ENCODE measurements around the gene EXOC4.

Gene EXOC4

DNA sequence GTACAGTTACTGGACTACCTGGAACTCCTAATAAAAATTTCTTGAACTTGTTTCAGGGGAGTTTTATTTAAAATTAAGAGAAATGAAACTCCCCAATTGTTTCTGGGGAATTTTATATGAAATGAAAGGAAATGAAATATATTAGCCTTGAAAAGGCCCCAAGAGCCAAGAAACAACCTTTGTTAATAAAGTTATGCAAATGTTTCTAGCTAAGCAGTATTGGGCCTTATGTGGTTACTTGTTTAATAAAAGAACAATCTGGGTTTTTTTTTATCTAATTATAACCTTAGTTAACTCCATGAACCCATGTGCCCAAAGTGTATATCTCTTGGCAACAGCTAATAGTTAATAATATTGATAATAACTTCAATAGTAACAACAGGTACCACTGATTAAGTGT lies 222.8 kb downstream of the EXOC4 start:
- Histone ChIP-seq H3K27ac (ENCODE audit: low read depth, low read length) (no peak overlapping the region), H3K27me3 (ENCODE audit: control insufficient read depth in 1 of 2, insufficient read depth in 2 of 2, low read length in 2 of 2) (no peaks in the 10 kb centered on the region), H3K4me3 (ENCODE audit: low read depth in 1 of 2, low read length in 2 of 2) (no peak overlapping the region), H3K36me3 (ENCODE audit: insufficient read depth, low read length) (no peaks in the 10 kb centered on the region), H3K9ac (ENCODE audit: low read length) (no peak overlapping the region), H3K4me1 (ENCODE audit: insufficient read depth, low read length) (no peaks in the 10 kb centered on the region), H3K9me3 (ENCODE audit: low read length) (no peaks in the 10 kb centered on the region)

GRCh38 chr7:133477791-133478190 lies 224.9 kb downstream of the EXOC4 start:
- H3K9me3 ChIP-seq (ENCODE audit: low read length) = no peaks in the 10 kb centered on the region
- no peaks in the 10 kb centered on the region for H3K4me1 ChIP-seq (ENCODE audit: insufficient read depth, low read length)
- no peak overlapping the region for H3K9ac ChIP-seq (ENCODE audit: low read length)
- no peak overlapping the region for H3K27ac ChIP-seq (ENCODE audit: low read depth, low read length)
- H3K4me3 ChIP-seq (ENCODE audit: low read depth in 1 of 2, low read length in 2 of 2) = no peak overlapping the region
- H3K27me3 ChIP-seq (ENCODE audit: control insufficient read depth in 1 of 2, insufficient read depth in 2 of 2, low read length in 2 of 2) = no peaks in the 10 kb centered on the region
- H3K36me3 ChIP-seq (ENCODE audit: insufficient read depth, low read length) = no peaks in the 10 kb centered on the region

DNA sequence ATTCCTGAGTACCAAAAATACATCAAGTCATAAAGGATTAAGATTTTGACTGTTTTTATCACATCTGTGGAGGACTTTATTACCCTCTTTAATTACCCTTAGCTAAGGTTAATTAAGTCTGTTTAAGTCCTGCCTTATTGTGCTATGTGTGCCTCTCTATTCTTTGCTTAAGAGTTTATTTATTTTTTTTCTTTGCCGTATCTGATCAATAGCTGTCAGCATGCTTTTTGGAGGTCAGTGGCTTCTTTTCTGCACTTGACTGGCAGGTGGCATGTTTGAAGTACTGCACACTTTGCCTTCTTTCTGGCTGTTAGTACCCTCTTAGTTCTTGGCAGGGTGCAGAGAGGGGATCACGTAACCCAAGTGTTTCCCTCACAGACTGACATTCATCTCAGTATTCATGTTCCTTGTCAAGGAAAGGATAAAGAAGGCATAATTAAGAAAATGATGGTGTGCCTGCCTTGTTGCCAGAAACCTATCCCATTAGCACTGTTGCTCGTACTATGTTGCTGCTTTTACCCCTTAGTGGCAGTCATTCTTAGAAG lies 225.8 kb downstream of the EXOC4 start:
- Histone ChIP-seq H3K4me1 (ENCODE audit: insufficient read depth, low read length) (no peaks in the 10 kb centered on the region), H3K36me3 (ENCODE audit: insufficient read depth, low read length) (no peaks in the 10 kb centered on the region), H3K9me3 (ENCODE audit: low read length) (no peaks in the 10 kb centered on the region), H3K9ac (ENCODE audit: low read length) (no peak overlapping the region), H3K27ac (ENCODE audit: low read depth, low read length) (no peak overlapping the region), H3K27me3 (ENCODE audit: control insufficient read depth in 1 of 2, insufficient read depth in 2 of 2, low read length in 2 of 2) (no peaks in the 10 kb centered on the region), H3K4me3 (ENCODE audit: low read depth in 1 of 2, low read length in 2 of 2) (no peak overlapping the region)

GRCh38 chr7:133479456-133480065 lies 226.7 kb downstream of the EXOC4 start:
- Histone ChIP-seq H3K27ac (ENCODE audit: low read depth, low read length) (no peak overlapping the region), H3K36me3 (ENCODE audit: insufficient read depth, low read length) (no peaks in the 10 kb centered on the region), H3K4me1 (ENCODE audit: insufficient read depth, low read length) (no peaks in the 10 kb centered on the region), H3K27me3 (ENCODE audit: control insufficient read depth in 1 of 2, insufficient read depth in 2 of 2, low read length in 2 of 2) (no peaks in the 10 kb centered on the region), H3K9ac (ENCODE audit: low read length) (no peak overlapping the region), H3K4me3 (ENCODE audit: low read depth in 1 of 2, low read length in 2 of 2) (no peak overlapping the region), H3K9me3 (ENCODE audit: low read length) (no peaks in the 10 kb centered on the region)

- H3K27ac ChIP-seq (ENCODE audit: low read depth, low read length) = no peak overlapping the region
- no peaks in the 10 kb centered on the region for H3K4me1 ChIP-seq (ENCODE audit: insufficient read depth, low read length)
- H3K36me3 ChIP-seq (ENCODE audit: insufficient read depth, low read length) = no peaks in the 10 kb centered on the region
- H3K9ac ChIP-seq (ENCODE audit: low read length) = no peak overlapping the region
- no peak overlapping the region for H3K4me3 ChIP-seq (ENCODE audit: low read depth in 1 of 2, low read length in 2 of 2)
- H3K9me3 ChIP-seq (ENCODE audit: low read length) = no peaks in the 10 kb centered on the region
- H3K27me3 ChIP-seq (ENCODE audit: control insufficient read depth in 1 of 2, insufficient read depth in 2 of 2, low read length in 2 of 2) = no peaks in the 10 kb centered on the region
These were observed 228.0 kb downstream of the EXOC4 start for GRCh38 chr7:133480868-133481267.

- Histone ChIP-seq H3K9me3 (ENCODE audit: low read length) (no peaks in the 10 kb centered on the region), H3K27ac (ENCODE audit: low read depth, low read length) (no peak overlapping the region), H3K9ac (ENCODE audit: low read length) (no peak overlapping the region), H3K4me3 (ENCODE audit: low read depth in 1 of 2, low read length in 2 of 2) (no peak overlapping the region), H3K27me3 (ENCODE audit: control insufficient read depth in 1 of 2, insufficient read depth in 2 of 2, low read length in 2 of 2) (no peaks in the 10 kb centered on the region), H3K4me1 (ENCODE audit: insufficient read depth, low read length) (no peaks in the 10 kb centered on the region), H3K36me3 (ENCODE audit: insufficient read depth, low read length) (no peaks in the 10 kb centered on the region)
These were observed 228.8 kb downstream of the EXOC4 start for GRCh38 chr7:133481676-133482075.

- Histone ChIP-seq H3K27ac (ENCODE audit: low read depth, low read length) (no peak overlapping the region), H3K27me3 (ENCODE audit: control insufficient read depth in 1 of 2, insufficient read depth in 2 of 2, low read length in 2 of 2) (no peaks in the 10 kb centered on the region), H3K9me3 (ENCODE audit: low read length) (no peaks in the 10 kb centered on the region), H3K9ac (ENCODE audit: low read length) (no peak overlapping the region), H3K4me3 (ENCODE audit: low read depth in 1 of 2, low read length in 2 of 2) (no peak overlapping the region), H3K36me3 (ENCODE audit: insufficient read depth, low read length) (no peaks in the 10 kb centered on the region), H3K4me1 (ENCODE audit: insufficient read depth, low read length) (no peaks in the 10 kb centered on the region)
These were observed 229.7 kb downstream of the EXOC4 start for GRCh38 chr7:133482599-133482998.

DNA sequence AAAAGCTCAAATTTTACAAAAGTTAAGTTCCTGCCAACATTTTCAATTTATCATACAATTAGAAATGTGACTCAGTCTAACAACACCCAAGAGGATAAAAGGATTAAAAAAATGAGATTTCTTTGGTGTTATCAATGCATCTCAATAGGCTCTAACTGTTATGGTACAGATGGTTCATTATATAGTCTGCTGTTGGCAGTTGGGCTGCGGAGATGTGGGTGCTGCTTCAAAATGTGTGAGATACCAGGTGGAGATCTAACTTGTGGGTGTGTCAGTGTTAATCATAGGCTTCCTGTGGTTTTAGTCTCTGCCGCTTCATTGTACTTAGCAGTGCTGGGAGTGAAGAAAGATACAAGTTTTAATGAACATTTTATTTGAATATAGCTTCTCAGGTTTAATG lies 231.2 kb downstream of the EXOC4 start:
- Histone ChIP-seq H3K4me3 (ENCODE audit: low read depth in 1 of 2, low read length in 2 of 2) (no peak overlapping the region), H3K4me1 (ENCODE audit: insufficient read depth, low read length) (no peaks in the 10 kb centered on the region), H3K9ac (ENCODE audit: low read length) (no peak overlapping the region), H3K27ac (ENCODE audit: low read depth, low read length) (no peak overlapping the region), H3K9me3 (ENCODE audit: low read length) (no peaks in the 10 kb centered on the region), H3K36me3 (ENCODE audit: insufficient read depth, low read length) (no peaks in the 10 kb centered on the region), H3K27me3 (ENCODE audit: control insufficient read depth in 1 of 2, insufficient read depth in 2 of 2, low read length in 2 of 2) (no peaks in the 10 kb centered on the region)

DNA sequence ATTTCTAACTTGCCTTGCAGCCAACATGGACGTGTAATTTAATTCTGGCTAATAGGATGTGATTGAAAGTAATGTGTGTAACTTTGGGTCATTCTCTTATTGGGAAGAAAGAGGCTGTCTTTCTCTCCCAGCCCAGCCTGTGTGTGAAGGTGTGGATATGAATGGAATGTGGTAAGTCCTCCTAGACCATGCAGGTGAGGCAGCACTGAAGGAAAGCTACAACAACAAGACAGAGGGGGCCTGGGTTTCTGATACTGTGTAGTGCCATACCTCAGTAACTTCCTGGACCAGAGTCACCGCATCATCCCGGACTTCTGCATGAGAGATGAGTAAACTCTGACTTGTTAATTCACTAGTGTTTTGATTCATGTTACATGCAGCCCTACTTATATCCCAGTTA lies 237.0 kb downstream of the EXOC4 start:
- no peak overlapping the region for H3K27ac ChIP-seq (ENCODE audit: low read depth, low read length)
- H3K9me3 ChIP-seq (ENCODE audit: low read length) = no peaks in the 10 kb centered on the region
- no peak overlapping the region for H3K9ac ChIP-seq (ENCODE audit: low read length)
- no peaks in the 10 kb centered on the region for H3K36me3 ChIP-seq (ENCODE audit: insufficient read depth, low read length)
- no peak overlapping the region for H3K4me3 ChIP-seq (ENCODE audit: low read depth in 1 of 2, low read length in 2 of 2)
- no peaks in the 10 kb centered on the region for H3K4me1 ChIP-seq (ENCODE audit: insufficient read depth, low read length)
- no peaks in the 10 kb centered on the region for H3K27me3 ChIP-seq (ENCODE audit: control insufficient read depth in 1 of 2, insufficient read depth in 2 of 2, low read length in 2 of 2)

- H3K4me3 ChIP-seq (ENCODE audit: low read depth in 1 of 2, low read length in 2 of 2) = no peak overlapping the region
- H3K4me1 ChIP-seq (ENCODE audit: insufficient read depth, low read length) = no peaks in the 10 kb centered on the region
- no peak overlapping the region for H3K9ac ChIP-seq (ENCODE audit: low read length)
- no peak overlapping the region for H3K27ac ChIP-seq (ENCODE audit: low read depth, low read length)
- no peaks in the 10 kb centered on the region for H3K36me3 ChIP-seq (ENCODE audit: insufficient read depth, low read length)
- no peaks in the 10 kb centered on the region for H3K9me3 ChIP-seq (ENCODE audit: low read length)
- H3K27me3 ChIP-seq (ENCODE audit: control insufficient read depth in 1 of 2, insufficient read depth in 2 of 2, low read length in 2 of 2) = no peaks in the 10 kb centered on the region
These were observed 238.4 kb downstream of the EXOC4 start for GRCh38 chr7:133491201-133491691.

- H3K36me3 ChIP-seq (ENCODE audit: insufficient read depth, low read length) = no peaks in the 10 kb centered on the region
- no peaks in the 10 kb centered on the region for H3K27me3 ChIP-seq (ENCODE audit: control insufficient read depth in 1 of 2, insufficient read depth in 2 of 2, low read length in 2 of 2)
- no peaks in the 10 kb centered on the region for H3K9me3 ChIP-seq (ENCODE audit: low read length)
- no peak overlapping the region for H3K27ac ChIP-seq (ENCODE audit: low read depth, low read length)
- H3K4me1 ChIP-seq (ENCODE audit: insufficient read depth, low read length) = no peaks in the 10 kb centered on the region
- no peak overlapping the region for H3K4me3 ChIP-seq (ENCODE audit: low read depth in 1 of 2, low read length in 2 of 2)
- no peak overlapping the region for H3K9ac ChIP-seq (ENCODE audit: low read length)
These were observed 239.2 kb downstream of the EXOC4 start for GRCh38 chr7:133491846-133492652.

All from muscle layer of colon (tissue), 2 donors.